Measurements from ENCODE around the gene SPOPL.

DNA sequence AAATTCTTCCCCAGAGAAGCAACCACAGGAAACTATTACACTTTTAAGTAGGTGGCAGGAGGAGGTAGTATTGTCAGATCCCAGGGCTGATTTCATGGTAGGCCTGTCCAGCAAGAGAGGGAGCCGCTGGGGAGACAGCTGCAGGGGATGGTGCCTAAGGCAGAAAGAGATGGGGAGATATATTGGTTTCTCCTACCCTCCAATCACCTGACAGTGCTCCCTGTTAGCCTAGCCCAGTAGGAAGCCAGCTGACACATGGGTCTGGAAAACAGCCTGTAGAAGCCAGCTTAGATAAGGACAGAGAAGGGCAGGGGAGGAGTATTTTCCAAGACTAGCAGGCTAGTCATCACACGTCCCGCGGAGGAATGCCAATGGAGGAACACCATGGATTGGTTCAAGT is 8.2 kb upstream of the SPOPL start:
- TF ChIP-seq, protein P1, sequence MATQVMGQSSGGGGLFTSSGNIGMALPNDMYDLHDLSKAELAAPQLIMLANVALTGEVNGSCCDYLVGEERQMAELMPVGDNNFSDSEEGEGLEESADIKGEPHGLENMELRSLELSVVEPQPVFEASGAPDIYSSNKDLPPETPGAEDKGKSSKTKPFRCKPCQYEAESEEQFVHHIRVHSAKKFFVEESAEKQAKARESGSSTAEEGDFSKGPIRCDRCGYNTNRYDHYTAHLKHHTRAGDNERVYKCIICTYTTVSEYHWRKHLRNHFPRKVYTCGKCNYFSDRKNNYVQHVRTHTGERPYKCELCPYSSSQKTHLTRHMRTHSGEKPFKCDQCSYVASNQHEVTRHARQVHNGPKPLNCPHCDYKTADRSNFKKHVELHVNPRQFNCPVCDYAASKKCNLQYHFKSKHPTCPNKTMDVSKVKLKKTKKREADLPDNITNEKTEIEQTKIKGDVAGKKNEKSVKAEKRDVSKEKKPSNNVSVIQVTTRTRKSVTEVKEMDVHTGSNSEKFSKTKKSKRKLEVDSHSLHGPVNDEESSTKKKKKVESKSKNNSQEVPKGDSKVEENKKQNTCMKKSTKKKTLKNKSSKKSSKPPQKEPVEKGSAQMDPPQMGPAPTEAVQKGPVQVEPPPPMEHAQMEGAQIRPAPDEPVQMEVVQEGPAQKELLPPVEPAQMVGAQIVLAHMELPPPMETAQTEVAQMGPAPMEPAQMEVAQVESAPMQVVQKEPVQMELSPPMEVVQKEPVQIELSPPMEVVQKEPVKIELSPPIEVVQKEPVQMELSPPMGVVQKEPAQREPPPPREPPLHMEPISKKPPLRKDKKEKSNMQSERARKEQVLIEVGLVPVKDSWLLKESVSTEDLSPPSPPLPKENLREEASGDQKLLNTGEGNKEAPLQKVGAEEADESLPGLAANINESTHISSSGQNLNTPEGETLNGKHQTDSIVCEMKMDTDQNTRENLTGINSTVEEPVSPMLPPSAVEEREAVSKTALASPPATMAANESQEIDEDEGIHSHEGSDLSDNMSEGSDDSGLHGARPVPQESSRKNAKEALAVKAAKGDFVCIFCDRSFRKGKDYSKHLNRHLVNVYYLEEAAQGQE (IDR thresholded peaks at IDR 0.05; ENCODE audit: low read depth) = no peak
- TF ChIP-seq, protein P2, sequence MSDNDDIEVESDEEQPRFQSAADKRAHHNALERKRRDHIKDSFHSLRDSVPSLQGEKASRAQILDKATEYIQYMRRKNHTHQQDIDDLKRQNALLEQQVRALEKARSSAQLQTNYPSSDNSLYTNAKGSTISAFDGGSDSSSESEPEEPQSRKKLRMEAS (IDR thresholded peaks at IDR 0.05) = no peak
- TF ChIP-seq TAF1 (IDR thresholded peaks at IDR 0.05; ENCODE audit: low read depth) = no peak
- TF ChIP-seq EGR1 (IDR thresholded peaks at IDR 0.05) = no peak
- TF ChIP-seq YY1 (IDR thresholded peaks at IDR 0.05; ENCODE audit: low read depth) = no peak
- no peak for TF ChIP-seq TEAD4 (IDR thresholded peaks at IDR 0.05)
- no peak for TF ChIP-seq EP300 (IDR thresholded peaks at IDR 0.05; ENCODE audit: borderline replicate concordance)
- TF ChIP-seq CEBPB (IDR thresholded peaks at IDR 0.05) = no peak
- no peak for TF ChIP-seq TCF12 (IDR thresholded peaks at IDR 0.05; ENCODE audit: low read depth)
